ENCODE results near the gene LRSAM1.

- TF ChIP-seq CTCF (IDR thresholded peaks at IDR 0.05) = no peak
- TF ChIP-seq POLR2A (IDR thresholded peaks at IDR 0.05) = no peak
Measured at GRCh38 chr9:127450243-127450760, 1.0 kb upstream of the LRSAM1 start.
